Heart left ventricle (tissue), 16 donors: ENCODE data around the gene CCDC187. TPM values are rescaled to one million over a fixed set of nuclear protein-coding genes. Genes with fewer than 3 reads are reported as not detected.

Source experiments
- ATAC-seq, 4 donors: fragments of 200-7000 bp; cut with Tn5 transposase; one replicate each; pipeline ENCODE4 v1.9.1; 2020 to 2022; ENCODE audit warnings: moderate library complexity in 4 of 4, mild to moderate bottlenecking in 3 of 4, moderate number of reproducible peaks in 1 of 4
- DNase-seq, 5 donors: peaks; one replicate each; pipeline ENCODE4 v3.0.0-alpha.2; 2020
- H3K27ac ChIP-seq, 12 donors: fragments of 200-600 bp; sonication (generic) in 4 of 12; one replicate each; pipeline versions ENCODE4 v1.5.0 to v1.8.0; 2016 to 2022; ENCODE audit warnings: mild to moderate bottlenecking in 2 of 12
- H3K27me3 ChIP-seq, 9 donors: fragments of 200-600 bp; sonication (generic) in 2 of 9; one replicate each; pipeline versions ENCODE4 v1.5.1 to v1.8.0; 2016 to 2022; ENCODE audit warnings: mild to moderate bottlenecking in 3 of 9
- H3K36me3 ChIP-seq, 9 donors: fragments of 200-600 bp; sonication (generic) in 2 of 9; one replicate each; pipeline versions ENCODE4 v1.5.0 to v1.8.0; 2018 to 2022; ENCODE audit warnings: mild to moderate bottlenecking in 2 of 9
- H3K4me1 ChIP-seq, 12 donors: fragments of 200-600 bp; sonication (generic) in 4 of 12; one replicate each; pipeline versions ENCODE4 v1.5.0 to v1.8.0; 2016 to 2022; ENCODE audit warnings: mild to moderate bottlenecking in 3 of 12
- H3K4me3 ChIP-seq, 12 donors: fragments of 200-600 bp; sonication (generic) in 4 of 12; one replicate each; pipeline versions ENCODE4 v1.5.0 to v1.8.0; 2017 to 2022; ENCODE audit warnings: mild to moderate bottlenecking in 9 of 12, moderate library complexity in 4 of 12
- H3K9me3 ChIP-seq, 12 donors: fragments of 200-600 bp; sonication (generic) in 4 of 12; one replicate each; pipeline versions ENCODE4 v1.5.0 to v1.8.0; 2016 to 2022; ENCODE audit warnings: mild to moderate bottlenecking in 1 of 12
- POLR2A ChIP-seq, 2 donors: fragments of 450-650 bp; IDR thresholded peaks; one replicate each; pipeline ENCODE4 v1.6.1; 2017; ENCODE audit warnings: antibody characterized with exemption in 2 of 2, mild to moderate bottlenecking in 2 of 2, moderate library complexity in 2 of 2
- WGBS, 4 donors: extraction: QIAGEN DNeasy Blood & Tissue Kit in 2 of 4; methylation state at CpG; one replicate each; pipeline versions ENCODE4 v1.1.5 to v1.1.7; 2013 to 2018; 5-methylcytosine and 5-hydroxymethylcytosine counted together
- intact Hi-C, 10 donors: fragments of 100-400 bp; cut with DNase I; formaldehyde crosslinking; loops; one replicate each; pipeline versions ENCODE4 v1.11.1 to v1.14.2; 2022
- polyA plus RNA-seq, 2 donors: library from polyadenylated mRNA; stranded (reverse); fragments of 200-250 nt; gene quantifications; one replicate each; pipeline ENCODE4 v1.2.3, GENCODE V29; 2013
- total RNA-seq, 9 donors: library from RNA; depleted of rRNA in 2 of 9; stranded (reverse); fragments of >200 nt in 2 of 9; fragmentation: NEBNext Ultra II Directional in 3 of 9; extraction: Animal tissue kit (Norgen Biotek cat#: 25700) in 3 of 9; gene quantifications; one replicate each; pipeline versions ENCODE4 v1.1.0 to v1.2.4, GENCODE V29; 2016 to 2023
- TF ChIP-seq, protein P1 (sequence below), 12 donors: fragments of 200-600 bp; sonication (generic) in 4 of 12; IDR thresholded peaks; one replicate each; pipeline versions ENCODE4 v1.5.0 to v1.8.0; 2018 to 2022; ENCODE audit warnings: antibody characterized with exemption in 12 of 12, mild to moderate bottlenecking in 5 of 12
- donor health status: ischemic (EF 13 %, LVEDD 7.1; RV severe dilation, severe dysfunction).
- donor health status: healthy with polysubstance abuse.
- donor health status: DM: no; HTN: yes; CAD: no.
- donor health status: DM: no; HTN: no; CAD: no.
- donor health status: ischemic (EF 25% LVEDD 6.9; RV normal size, moderate dysfunction).
- donor health status: ischemic (EF 25% LVEDD 5.7; RV mildly dilated, moderate dysfunction).
- donor health status: healthy.
- donor health status: DM: yes; HTN: yes; CAD: no.
- donor health status: ischemic (EF 35%, LVEDD 5.7; RV mildly dilated, moderate dysfunction).
- donor health status: nonischemic (EF 11% LVEDD 7.7; RV severe dilation, severe dysfunction).
- donor health status: DM: yes; HTN: yes; CAD: no.
- donor health status: PGD.
- donor health status: ischemic (EF 29% LVEDD 5.4; RV normal size, mild dysfunction).
- donor health status: nonischemic (EF 23%, LVEDD 6.1; RV moderate dilation, normal function).

Gene CCDC187
- total and polyA plus RNA-seq, 11 donors: 0.04 TPM; not detected in 10

- peaks cover 0 to under 1% (median 0%) of the 10 kb centered on the region in 12 donors for H3K4me1 ChIP-seq
- WGBS, 4 donors: 75 to 84% (median 77%) methylated on average over 9 to 28 of the region's 28 CpGs
- intact Hi-C loops: no loop called here
- no peak for ATAC-seq
- no peak overlapping the region for H3K4me3 ChIP-seq
- no peaks in the 10 kb centered on the region for H3K9me3 ChIP-seq
- DNase-seq: peak in 1 of 5 donors; percentile 51
- H3K36me3 ChIP-seq: no peaks in the 10 kb centered on the region
- no peak for TF ChIP-seq POLR2A (IDR thresholded peaks at IDR 0.05)
- TF ChIP-seq, protein P1, sequence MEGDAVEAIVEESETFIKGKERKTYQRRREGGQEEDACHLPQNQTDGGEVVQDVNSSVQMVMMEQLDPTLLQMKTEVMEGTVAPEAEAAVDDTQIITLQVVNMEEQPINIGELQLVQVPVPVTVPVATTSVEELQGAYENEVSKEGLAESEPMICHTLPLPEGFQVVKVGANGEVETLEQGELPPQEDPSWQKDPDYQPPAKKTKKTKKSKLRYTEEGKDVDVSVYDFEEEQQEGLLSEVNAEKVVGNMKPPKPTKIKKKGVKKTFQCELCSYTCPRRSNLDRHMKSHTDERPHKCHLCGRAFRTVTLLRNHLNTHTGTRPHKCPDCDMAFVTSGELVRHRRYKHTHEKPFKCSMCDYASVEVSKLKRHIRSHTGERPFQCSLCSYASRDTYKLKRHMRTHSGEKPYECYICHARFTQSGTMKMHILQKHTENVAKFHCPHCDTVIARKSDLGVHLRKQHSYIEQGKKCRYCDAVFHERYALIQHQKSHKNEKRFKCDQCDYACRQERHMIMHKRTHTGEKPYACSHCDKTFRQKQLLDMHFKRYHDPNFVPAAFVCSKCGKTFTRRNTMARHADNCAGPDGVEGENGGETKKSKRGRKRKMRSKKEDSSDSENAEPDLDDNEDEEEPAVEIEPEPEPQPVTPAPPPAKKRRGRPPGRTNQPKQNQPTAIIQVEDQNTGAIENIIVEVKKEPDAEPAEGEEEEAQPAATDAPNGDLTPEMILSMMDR (IDR thresholded peaks at IDR 0.05): no peak
- no peak overlapping the region for H3K27ac ChIP-seq
- H3K27me3 ChIP-seq: peaks cover 0 to 5% (median 0%) of the 10 kb centered on the region in 9 donors
These were observed 42.0 kb downstream of the CCDC187 start for GRCh38 chr9:136261686-136262430.

- Histone ChIP-seq H3K27ac (no peak overlapping the region), H3K36me3 (no peaks in the 10 kb centered on the region), H3K9me3 (no peaks in the 10 kb centered on the region), H3K27me3 (peaks cover 0 to 5% (median 0%) of the 10 kb centered on the region in 9 donors), H3K4me3 (no peak overlapping the region), H3K4me1 (no peaks in the 10 kb centered on the region)
- intact Hi-C loops: no loop called here
- DNase-seq: peak in 1 of 5 donors; percentile 8
- WGBS, 4 donors: 79 to 83% (median 81%) methylated on average over 15 to 20 of the region's 20 CpGs
- ATAC-seq: no peak
- TF ChIP-seq, protein P1 (IDR thresholded peaks at IDR 0.05): no peak
- no peak for TF ChIP-seq POLR2A (IDR thresholded peaks at IDR 0.05)
These were observed 42.9 kb downstream of the CCDC187 start for GRCh38 chr9:136260936-136261472.

GRCh38 chr9:136260521-136260920 lies 43.4 kb downstream of the CCDC187 start:
- no peak overlapping the region for H3K4me3 ChIP-seq
- DNase-seq: peak in 1 of 5 donors; percentile 43
- peaks cover 0 to 5% (median 0%) of the 10 kb centered on the region in 9 donors for H3K27me3 ChIP-seq
- H3K36me3 ChIP-seq: no peaks in the 10 kb centered on the region
- no peak for ATAC-seq
- peaks cover 0 to under 1% (median 0%) of the 10 kb centered on the region in 12 donors for H3K4me1 ChIP-seq
- WGBS, 4 donors: 84 to 93% (median 88%) methylated on average over 10 of the region's 10 CpGs
- no peak overlapping the region for H3K27ac ChIP-seq
- intact Hi-C loops: no loop called here
- TF ChIP-seq, protein P1 (IDR thresholded peaks at IDR 0.05): no peak
- TF ChIP-seq POLR2A (IDR thresholded peaks at IDR 0.05): no peak
- H3K9me3 ChIP-seq: no peaks in the 10 kb centered on the region

DNA sequence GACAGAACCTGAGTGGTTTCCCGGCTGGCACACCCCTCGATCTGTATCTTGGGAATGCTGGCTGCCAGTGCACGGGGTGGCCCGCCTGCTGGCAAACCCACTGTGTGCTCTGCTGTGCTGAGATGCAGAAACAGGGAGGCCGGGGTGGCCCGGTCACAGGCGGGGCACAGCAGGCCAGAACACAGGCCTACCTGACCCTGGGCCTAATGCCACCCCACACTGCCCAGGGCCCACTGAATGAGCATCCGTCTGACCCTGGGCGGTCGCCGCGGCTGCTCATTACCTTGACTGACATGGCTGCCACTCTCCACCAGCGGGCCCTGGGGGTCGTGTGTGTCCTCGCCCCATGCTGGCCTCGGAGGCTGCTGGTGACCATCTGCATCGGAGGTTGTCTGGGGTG lies 44.1 kb downstream of the CCDC187 start:
- 88 to 100% (median 94%) methylated on average over 5 to 17 of the region's 17 CpGs for WGBS, 4 donors
- peak in 1 of 5 donors; percentile 49 for DNase-seq
- H3K9me3 ChIP-seq: no peaks in the 10 kb centered on the region
- H3K27ac ChIP-seq: no peak overlapping the region
- no peaks in the 10 kb centered on the region for H3K36me3 ChIP-seq
- ATAC-seq: no peak
- no peak overlapping the region for H3K4me3 ChIP-seq
- intact Hi-C loops: no loop called here
- H3K27me3 ChIP-seq: peaks cover 0 to 5% (median 0%) of the 10 kb centered on the region in 9 donors
- TF ChIP-seq, protein P1 (IDR thresholded peaks at IDR 0.05): no peak
- TF ChIP-seq POLR2A (IDR thresholded peaks at IDR 0.05): no peak
- H3K4me1 ChIP-seq: peaks cover 0 to 7% (median 0%) of the 10 kb centered on the region in 12 donors
